Dermis microvascular lymphatic vessel endothelial cell (primary cell): ENCODE data around the gene TOP1. TPM values are rescaled to one million over a fixed set of nuclear protein-coding genes. Genes with fewer than 3 reads are reported as not detected.

Experiments
- DNase-seq, 2 donors: peaks; one replicate each; pipeline versions ENCODE4 v3.0.0 to v3.0.0-alpha.2; 2010; ENCODE audit warnings: low read depth in 2 of 2
- total RNA-seq: library from RNA; depleted of rRNA; stranded (reverse); fragments of >200 nt; gene quantifications from 2 replicates; pipeline ENCODE4 v1.2.1, GENCODE V29; 2014

TOP1 gene
- total RNA-seq, 1 donor from 2014 or later, result 13.1 TPM

DNA sequence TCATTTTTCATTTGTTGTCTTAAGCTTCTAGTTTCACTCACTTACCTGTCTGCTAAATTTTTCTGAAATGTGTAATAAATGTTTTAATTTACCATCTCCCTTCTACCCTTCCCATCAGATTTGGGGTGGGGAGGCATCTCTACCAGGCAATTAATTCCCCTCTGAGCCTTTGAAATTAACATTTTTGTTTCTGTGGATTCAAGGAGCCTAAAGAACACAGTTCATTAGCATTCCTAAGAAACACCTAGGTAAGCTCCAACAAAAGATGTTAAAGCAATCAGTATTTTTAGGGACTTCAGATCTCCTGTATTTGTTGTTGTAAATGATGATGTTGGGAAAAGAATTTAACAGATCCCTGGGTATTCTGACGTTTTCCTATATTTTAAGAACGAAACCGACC lies 6.6 kb downstream of the TOP1 start:
- no peak for DNase-seq

DNA sequence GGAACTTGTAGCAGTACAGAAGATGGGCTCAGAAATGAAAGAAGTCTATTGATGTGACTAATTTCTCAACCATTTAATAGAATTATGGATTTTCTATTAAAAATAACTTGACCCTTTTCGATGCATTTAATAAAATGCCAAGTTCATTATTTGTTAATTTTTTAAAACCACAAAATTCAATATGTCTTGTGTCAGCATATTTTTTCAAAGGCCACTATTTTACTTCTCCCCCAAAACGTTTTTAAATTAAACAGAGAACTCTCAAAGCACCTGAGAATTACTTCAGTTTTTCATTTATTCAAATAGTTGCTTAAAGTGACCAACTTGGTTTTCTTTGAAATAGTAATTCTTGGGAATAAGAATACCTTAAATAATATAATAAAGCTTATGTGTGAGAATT lies 8.6 kb downstream of the TOP1 start:
- no peak for DNase-seq

DNA sequence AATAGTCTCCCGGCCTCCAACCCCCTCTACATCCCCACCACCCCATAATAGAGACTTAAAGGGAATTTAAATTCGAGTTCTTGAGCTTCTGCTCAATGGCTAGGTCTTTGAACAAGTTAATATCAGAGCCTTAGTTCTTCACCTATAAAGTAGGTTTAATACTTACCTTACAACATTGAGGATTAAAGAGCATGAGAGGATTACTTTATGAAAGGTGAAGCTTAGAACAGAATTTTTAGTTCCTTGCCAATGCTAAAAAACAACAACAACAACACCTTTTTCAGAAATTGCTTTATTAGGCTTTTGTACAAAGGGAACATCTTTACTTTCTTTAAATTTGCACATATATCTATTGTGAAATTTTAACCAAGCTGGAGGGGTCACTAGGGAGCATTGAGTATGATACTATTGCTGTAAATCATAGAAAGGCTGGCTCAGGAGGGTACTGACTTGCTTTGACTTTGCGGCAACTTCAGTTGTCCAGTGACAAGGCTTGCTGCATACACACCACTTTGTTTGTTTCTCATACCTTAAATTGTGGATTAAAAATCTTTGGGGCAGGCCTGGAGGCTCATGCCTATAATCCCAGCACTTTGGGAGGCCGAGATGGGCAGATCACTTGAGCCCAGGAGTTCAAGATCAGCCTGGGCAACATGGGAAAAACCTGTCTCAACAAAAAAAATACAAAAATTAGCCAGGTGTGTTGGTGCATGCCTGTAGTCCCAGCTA lies 9.7 kb downstream of the TOP1 start:
- no peak for DNase-seq

DNA sequence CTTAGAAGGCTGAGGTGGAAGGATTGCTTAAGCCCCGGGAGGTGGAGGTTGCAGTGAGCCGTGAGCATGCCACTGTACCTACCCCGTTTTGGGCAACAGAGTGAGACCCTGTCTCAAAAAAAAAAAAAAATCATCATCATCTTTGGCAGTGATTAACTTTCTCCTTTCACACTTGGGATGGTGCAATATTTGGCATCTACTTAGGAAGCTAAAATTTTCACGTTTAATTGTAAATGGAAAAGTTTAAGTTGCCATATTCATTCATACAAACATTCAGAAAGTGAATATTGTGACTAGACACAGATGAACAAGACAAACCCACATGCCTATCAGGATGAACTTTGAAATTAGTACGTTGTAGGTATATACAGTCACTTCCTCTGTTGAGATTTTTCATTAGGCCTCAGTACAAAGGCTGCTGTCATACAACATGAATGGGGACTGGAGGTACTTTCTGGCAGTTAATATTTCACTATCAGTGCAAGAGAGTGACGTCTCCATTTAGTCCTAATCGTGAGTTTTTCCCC lies 10.3 kb downstream of the TOP1 start:
- DNase-seq, result no peak

DNA sequence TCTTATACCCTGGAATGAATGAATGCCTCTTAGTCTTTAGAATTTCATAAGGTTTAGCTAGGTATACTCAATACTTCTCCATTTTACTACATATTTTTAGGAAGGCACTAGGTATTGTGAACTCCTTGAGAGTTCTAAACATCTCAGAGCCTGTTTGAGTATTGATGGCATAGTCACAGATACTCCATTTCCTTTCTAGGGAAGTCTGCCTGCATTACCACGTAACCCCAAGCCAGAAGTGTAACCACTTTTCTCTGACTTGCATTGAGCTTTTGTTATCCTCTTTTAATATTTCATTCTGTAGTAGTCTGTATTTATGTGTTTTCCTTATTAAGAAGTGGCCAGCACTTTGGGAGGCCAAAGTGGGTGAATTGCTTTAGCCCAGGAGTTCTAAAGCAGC lies 12.2 kb downstream of the TOP1 start:
- DNase-seq, result no peak

DNA sequence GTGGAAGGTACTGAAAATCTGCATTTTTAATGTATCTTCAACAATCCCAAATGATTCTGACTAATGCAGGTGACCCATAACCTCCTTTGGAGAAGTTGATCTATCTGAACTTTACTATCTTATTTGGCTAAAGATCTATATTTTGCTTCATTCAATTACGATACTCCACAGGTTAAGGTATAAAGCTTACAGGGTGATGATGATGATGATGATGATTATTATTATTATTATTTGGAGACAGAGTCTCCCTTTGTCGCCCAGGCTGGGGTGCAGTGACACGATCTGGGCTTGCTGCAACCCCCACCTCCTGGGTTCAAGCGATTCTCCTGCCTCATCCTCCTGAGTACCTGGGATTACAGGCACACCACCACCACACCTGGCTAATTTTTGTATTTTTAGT lies 13.1 kb downstream of the TOP1 start:
- DNase-seq, result no peak

DNA sequence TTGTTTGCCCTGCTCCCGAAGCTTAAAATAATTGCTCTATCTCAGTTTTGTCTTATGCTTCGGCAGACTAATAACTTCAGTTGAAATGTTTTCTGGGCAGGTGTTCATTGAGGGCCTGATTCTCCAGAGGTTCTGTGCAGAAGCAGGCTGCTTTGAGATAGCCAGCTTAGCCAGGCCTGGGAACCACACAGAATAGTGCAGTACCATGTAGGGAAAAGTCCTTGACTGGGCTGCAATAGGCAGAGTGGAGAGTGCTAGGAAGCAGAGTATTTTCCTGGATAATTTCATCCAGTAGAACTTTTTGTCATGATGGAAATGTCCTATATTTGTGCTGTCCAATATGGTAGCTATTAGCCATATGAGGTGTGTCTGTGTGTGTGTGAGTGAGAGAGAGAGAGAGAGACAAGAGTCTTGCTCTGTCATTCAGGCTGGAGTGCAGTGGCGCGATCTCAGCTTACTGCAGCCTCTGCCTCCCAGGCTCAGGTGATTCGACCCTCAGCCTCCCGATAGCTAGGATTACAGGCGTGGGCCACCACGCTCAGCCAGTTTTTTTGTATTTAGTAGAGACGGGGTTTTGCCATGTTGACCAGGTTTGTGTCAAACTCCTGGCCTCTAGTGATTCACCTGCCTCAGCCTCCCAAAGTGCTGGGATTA lies 15.9 kb downstream of the TOP1 start:
- no peak for DNase-seq

DNA sequence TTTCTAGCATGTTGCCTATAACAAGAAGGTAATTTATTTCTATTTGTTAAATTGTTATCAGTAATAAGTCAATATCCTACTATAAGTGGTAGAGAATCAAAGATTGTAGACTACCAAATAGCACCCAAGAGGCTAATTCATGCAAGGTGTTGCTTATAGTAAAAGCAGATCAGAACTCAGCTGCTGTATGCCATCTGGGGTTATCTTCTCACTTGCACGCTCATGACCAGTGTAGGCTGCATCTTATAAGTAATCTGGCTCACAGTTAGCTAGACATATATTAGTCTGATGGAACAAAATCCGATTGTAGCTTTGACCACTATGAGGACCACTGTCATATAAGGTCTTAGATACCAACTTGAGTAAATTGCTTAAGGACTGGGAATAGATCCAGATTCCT lies 17.0 kb downstream of the TOP1 start:
- DNase-seq, result no peak

DNA sequence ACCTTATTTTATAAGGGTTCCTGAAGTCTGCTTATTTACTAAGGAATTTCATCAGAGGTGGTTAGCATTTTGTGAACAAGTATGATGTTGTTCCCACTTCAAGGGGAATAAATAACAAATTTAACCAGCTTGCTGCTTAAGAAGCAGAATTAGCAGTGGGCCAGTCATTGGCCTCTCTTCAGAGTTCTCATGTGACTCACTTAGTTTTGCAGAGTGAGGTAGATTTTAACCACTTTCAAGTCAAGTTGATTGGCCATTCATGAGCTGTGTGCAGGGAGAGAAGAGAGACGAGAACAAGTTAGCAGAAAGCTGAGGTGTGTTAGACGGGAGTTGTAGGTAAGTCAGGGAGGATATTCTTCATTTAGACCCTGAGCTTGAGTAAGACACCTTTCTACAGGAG lies 18.1 kb downstream of the TOP1 start:
- no peak for DNase-seq

DNA sequence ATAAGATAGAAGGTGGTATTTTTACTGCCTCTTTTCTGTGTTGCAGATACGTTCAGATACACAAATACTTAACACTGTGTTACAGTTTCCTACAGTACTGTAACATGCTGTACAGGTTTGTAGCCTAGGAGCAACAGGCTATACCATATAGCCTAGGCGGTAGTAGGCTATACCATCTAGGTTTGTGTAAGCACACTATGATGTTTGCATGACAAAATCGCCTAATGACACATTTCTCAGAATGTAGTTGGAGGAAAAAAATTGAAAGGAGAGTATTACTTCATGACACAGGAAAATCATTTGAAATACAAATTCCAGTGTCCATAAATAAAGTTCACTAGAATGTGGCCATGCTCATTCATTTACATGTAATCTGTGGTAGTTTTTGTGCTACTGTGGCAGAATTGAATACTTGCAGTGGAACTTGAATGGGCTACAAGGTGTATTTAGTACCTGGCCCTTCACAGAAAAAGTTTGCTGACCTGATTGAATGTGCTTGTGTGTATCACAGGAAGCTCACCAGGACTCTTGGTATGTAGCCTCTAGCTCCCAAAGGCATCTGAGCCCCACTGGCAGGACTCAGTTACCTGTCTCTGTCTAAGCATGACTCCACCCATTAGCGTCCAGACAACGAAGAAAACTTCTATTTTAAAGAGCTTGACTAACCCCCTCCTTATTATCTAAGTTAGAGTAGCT lies 18.8 kb downstream of the TOP1 start:
- DNase-seq, result no peak

DNA sequence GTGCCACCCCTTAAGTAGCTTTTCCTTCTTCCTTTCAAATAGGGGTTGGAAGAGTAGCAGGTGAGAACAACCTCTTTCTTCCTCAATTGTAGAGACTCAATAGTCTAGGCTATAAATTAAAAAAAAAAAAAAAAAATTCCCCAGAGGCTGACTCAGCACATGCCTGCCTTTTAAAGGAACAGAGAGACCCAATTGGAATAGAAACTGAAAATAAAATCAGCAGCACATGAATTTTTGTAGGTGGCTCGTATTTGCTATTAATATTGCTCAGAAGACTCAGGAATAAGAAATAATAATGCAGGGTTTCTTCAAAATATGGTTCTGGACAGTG lies 19.3 kb downstream of the TOP1 start:
- DNase-seq, result no peak

DNA sequence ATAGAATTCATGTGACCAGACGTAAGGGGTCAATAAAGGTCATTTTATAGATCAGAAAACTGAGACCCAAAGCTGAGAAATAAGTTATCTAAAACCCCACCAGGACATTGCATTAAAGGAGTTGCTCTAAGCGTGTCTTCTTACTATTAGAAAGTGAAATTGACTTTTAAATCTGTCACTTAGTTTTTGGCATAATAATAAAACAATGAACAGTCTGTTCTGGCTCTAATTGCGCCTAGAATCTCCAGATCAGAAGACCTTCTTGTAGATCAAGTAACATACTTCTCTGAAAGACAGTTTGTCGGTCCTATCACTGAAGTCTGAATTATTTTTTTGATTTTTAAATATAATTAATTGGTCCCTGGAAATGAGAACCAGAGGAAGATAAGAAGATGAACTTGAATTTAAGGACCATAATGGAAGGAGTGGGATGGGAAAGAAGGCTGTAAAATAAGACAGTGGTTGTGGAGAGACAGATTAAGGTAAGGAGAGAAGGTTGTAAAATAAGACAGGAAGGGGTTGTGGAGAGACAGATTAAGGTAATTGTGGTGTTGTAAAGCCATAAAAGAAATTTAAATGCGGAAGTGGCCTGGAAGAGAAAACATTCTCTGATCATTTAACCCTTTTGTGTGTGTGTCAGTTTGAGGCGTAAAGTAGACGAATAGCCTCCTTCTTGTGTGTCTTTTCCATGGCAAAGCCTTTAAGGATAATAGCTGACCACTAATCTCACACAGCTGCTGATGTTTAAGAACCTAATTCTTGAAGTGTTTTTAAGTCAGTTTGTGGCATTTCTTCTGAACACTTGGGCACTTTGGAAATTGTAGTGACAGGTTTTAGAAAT lies 20.1 kb downstream of the TOP1 start:
- DNase-seq, result no peak

DNA sequence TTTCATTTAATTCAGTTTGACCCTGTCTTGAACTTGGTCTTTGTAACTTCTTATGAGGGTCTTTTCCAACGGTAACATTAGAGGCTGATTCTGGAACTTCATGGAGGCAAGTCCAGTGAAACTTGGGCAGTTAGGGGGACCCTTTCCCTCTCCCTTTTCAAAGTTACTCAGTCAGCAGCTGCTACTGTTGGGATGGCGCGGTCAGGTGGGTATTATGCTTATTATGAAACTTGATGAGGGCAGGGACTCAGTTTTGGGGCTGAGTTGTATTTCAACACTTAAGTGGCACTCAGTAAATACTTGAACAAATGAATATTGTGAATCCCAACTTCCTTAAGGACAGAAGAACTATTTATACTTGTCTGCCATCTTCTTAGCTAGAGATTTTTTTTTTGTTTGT lies 20.8 kb downstream of the TOP1 start:
- no peak for DNase-seq

DNA sequence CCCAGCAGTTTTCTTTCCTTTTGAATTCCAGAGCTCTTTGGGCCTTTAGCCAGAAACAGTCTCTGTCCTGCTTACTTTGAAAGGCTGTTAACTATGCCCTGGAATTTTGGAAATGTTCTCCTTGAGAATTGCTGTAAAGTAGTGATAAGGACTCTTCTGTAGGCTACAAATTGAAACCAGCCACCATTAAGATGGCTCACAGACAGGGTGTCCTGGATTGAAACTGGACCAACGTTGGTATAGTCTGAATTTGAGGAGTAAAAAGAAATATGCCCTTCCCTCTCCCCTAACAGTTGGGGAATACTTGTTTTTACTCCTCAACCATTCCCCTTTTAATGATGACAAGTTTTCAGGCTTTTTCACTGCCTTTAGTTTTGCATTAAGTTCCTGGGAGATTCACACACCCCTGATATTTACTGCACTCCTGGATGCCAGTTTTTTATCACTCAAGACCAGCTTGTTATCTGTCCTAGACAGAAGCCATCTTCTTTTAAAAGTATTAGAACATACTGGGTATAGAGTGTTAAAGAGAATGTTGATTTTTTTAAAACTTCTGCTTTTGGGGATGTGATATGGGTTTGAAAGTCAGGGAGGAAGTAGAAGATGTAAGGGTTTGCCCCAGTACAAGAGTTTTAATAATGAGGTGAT lies 21.9 kb downstream of the TOP1 start:
- no peak for DNase-seq

DNA sequence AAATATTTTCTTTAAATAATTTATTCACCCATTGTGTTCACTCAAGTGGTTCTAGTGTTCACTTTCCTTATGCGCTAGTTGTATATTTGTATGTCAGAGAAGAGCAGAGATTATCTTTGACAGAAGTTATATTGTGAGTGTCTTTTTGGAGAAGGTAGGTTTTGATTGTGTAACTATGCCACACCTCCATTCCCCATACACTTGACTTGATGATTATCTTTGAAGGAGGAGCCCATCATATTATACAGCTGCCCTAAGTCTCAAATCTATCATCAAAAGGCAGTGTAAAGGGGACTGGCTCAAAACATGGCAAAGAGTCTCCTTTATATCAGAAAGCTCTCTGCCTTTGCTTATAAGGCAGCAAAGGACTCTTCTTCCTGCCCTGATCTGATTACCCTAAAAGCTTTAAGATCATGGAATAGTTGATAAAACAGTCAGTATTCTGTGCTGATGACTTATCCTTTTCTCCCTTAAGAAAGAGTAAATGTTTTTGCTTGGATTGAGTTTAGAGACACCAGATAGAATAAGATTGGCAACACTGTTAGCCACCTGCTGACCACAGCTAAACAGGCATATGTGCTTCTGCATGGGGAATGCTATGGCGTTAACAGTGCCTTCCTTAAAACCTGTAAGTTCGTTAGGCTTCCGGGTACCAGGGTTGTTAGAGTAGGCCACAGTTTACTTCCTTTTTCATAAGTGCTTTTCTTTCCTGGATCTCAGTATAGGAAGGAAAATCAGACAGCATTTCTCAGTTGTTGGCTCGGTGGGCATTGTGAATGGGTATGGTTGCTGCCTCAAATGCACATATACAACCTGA lies 22.6 kb downstream of the TOP1 start:
- DNase-seq, result no peak

DNA sequence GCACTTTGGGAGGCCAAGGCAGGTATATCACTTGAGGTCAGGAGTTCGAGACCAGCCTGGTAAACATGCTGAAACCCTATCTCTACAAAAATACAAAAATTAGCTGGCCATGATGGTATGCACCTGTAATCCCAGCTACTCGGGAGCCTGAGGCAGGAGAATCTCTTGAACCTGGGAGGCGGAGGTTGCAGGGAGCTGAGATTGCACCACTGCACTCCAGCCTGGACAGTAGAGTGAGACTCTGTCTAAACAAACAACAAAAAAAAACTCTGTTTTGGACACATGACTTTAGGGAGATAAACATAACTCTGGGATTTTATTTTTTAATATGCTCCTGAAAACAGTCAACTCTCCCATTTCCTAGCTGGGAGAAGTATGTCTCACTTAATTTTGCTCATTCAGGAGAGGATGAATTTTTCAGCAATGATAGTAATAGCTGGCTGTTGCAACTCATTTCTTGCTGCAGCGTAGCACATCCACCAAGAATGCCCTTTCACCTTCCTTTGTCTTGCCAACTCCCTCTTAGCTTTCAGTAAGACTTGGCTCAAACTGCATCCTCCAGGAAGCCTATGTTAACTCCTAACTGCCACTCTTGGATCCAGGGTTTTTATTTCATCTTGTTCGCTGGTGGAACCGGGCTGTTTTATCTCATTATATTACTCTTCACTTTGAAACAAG lies 24.3 kb downstream of the TOP1 start:
- peak in 1 of 2 donors; percentile 59 for DNase-seq

DNA sequence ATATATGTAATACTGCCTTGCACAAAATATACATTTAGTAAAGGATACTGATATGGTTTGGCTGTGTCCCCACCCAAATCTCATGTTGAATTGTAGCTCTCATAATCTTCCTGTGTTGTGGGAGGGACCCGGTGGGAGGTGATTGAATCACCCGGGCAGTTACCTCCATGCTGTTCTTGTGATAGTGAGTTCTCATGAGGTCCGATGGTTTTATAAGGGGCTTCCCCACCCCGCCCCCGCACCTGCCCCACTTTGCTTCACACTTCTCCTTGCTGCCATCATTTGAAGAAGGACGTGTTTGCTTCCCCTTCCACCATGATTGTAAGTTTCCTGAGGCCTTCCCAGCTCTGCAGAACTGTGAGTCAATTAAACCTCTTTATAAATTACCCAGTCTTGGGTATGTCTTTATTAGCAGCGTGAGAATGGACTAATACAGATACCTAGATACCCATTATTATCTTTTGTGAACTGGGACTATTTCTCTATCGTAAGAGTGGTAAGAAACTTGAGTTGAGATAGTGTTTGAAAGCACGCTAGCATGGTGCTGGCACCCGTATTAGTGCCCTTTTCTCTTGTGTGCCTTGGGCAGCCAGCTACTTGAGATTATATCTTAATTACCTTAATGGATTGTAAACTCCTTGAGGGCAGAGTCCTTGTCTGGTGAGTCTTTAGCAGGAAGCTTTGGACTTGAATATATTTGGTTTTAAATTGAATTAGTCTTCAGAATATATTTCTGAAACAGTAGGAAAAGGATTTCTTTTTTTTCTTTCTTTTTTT lies 25.6 kb downstream of the TOP1 start:
- DNase-seq, result no peak

DNA sequence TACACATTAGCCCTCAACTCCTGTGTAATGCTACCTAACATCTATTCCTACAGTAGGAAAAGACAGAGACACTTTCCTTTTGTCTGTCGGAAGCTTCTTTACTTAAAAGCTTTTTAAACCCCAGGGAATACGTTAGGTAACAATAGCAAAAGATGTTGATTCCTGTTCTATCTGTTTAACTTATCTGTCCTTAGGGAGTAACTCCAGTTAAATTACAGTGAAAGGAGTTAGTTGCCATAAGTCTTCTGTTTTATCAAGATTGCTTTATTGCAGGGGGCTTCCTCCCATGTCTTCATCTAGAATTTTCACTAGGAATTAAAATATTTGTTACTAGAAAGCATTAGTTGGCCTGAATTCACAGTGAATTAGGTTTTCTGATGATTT lies 26.2 kb downstream of the TOP1 start:
- no peak for DNase-seq

DNA sequence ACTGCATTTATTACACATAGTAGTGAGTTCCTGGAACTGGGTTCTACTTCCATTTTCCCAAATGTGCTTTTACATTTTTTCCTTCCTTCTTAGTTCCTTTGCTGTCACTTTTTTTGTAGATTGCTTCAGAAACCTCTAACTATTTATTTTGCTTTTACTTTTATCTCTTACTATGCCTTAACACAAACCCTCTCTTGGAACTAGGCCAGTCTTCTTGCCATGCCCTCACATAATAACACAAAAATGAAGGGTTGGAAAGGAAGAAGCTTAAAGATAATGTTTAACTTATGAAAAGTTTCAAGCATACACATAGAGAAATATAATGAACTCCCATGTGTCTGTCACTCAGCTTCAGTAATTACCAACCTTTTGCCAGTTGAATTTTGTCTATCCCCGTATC lies 27.1 kb downstream of the TOP1 start:
- DNase-seq, result no peak
